GM19238 (cell line): ENCODE results near the gene ANKRD36B.
"Not testable (repeated sequence)": the region's sequence is repeated elsewhere in the genome, so short reads cannot be mapped to it uniquely, and the experiment has no call there.

Experiments used
- DNase-seq: peaks from one replicate; pipeline ENCODE4 v3.0.0; 2011; ENCODE audit warnings: low spot score; ENCODE audit not compliant: insufficient read length

Gene ANKRD36B

DNA sequence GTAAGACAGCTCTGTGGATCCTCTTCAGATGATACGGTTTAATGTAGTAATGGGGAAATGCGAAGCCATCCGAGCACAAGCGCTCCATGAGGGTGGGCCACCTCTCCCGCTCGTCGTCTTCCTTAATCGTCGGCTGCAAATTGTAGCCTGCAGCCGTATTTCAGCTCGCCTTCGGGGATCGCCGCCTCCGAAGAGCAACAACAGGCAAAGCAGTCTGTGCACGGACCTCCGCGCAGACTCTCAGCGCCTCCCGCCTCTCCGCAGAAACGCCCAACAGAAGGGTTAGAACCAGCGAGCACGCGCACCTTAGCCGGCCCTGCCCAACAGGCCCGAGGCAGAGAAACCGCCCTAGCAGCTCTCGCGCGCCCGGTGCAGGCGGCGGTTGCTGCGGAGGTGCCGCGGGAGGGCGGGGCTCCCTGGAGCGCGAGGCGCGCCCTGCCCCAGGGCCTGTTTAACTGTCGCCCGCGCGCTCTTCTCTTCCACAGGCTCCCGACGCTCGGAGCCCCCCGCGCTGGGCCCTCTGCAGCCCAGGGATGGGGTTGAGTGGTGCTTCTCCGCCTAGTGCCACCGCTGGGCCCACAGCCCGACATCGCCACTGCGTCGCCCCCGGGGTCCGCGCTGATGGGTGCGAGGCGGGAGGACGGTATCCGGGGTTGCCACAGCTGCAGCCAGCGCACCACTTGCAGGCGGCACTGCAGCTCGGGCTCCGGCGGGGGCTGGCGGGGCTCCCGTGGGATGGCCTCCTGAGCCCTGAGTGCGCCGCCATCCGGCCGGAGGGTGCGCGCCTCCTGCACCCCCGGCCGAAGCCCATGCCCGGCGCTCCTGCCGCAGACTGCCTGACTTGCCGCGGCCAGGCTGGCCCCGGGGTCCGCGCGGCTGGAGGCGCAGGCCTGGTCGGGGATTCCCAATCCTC, at the start of gene ANKRD36B:
Gene ANKRD36B, minus strand, starts transcription at position 280 of the 913 bp plus-strand sequence. Its CDS starts 192 bp downstream, at position 88.
- DNase-seq = not testable (repeated sequence)

DNA sequence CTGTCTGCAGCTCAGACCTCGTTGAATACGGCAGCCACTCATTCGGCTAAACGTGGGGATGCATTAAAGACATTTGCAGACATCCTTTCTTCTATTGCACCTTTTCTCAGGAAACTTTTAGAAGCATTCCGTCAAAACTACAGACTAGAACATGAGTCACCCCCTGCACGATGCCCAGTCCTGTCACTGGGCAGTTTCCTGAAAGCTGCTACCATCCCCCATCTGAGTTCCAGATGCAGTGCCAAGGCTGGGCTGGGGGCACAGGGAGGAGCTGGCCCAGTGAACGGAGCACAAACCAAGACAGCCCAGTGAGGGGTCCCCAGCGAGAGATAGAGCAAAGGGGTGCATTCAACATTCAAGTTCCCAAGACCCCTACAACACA, 36.4 kb upstream of the ANKRD36B start:
- DNase-seq = not testable (repeated sequence)

DNA sequence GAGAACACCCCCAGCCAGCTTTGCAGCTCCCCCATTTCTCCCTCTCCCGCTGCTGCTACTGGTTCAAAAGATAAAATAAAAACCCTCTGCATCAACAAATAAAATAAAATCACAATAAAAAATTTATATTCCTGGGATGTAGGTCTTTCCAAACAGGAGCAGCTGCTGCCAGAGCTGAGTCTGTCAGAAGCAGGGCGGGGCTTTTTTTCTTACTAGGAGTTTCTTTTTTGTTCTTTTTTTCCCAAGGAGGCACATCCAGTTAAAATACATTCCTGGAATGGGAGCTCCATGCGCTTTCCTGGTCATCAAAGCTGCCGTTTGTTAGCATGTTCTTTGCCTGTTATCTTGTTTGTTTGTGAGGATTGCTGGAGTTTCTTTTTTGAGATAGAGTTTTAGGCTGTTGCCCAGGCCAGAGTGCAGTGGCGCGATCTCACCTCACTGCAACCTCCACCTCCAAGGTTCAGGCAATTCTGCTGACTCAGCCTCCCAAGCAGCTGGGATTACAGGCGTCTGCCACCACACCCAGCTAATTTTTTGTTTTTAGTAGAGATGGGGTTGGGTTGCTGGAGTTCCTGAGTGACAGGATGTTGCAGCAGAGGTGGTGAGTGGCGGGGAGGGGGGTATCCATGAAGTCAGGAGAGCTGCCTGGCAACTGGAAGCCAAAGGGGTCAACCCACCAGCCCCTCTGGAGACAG, 35.8 kb upstream of the ANKRD36B start:
- not testable (repeated sequence) for DNase-seq

DNA sequence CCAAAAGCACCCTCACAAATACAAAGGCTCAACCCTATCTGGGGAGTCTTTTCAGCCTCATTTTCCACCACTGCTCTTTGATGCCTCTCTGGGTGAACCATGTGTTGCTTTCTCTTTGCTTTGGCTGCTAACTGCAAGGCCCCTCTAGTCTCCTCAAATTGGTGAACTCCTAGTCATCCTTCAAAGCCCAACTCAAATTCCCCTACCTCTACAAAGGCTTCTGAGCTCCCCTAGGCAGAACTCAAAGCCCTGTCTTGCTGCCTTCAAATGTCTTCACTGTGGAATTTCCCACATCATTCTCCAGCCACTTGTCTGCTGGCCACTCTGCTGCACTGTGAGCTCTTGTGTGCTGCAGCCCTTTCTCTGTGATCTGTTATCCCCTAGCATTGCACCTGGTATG, 33.3 kb upstream of the ANKRD36B start:
- not testable (repeated sequence) for DNase-seq

DNA sequence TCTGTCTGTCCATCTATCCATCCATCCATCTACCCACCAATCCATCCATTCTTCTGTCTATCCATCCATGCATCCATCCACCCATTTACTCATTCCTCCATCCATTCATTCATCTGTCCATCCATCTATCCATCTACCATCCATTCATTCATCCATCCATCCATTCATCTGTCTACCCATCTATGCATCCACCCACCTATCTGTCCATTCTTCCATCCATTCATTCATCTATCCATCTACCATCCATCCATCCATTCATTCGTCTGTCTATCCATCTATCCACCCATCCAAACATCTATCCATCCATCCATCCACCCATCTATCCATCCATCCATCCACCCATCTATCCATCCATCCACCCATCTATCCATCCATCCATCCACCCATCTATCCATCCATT, 30.8 kb upstream of the ANKRD36B start:
- not testable (repeated sequence) for DNase-seq

DNA sequence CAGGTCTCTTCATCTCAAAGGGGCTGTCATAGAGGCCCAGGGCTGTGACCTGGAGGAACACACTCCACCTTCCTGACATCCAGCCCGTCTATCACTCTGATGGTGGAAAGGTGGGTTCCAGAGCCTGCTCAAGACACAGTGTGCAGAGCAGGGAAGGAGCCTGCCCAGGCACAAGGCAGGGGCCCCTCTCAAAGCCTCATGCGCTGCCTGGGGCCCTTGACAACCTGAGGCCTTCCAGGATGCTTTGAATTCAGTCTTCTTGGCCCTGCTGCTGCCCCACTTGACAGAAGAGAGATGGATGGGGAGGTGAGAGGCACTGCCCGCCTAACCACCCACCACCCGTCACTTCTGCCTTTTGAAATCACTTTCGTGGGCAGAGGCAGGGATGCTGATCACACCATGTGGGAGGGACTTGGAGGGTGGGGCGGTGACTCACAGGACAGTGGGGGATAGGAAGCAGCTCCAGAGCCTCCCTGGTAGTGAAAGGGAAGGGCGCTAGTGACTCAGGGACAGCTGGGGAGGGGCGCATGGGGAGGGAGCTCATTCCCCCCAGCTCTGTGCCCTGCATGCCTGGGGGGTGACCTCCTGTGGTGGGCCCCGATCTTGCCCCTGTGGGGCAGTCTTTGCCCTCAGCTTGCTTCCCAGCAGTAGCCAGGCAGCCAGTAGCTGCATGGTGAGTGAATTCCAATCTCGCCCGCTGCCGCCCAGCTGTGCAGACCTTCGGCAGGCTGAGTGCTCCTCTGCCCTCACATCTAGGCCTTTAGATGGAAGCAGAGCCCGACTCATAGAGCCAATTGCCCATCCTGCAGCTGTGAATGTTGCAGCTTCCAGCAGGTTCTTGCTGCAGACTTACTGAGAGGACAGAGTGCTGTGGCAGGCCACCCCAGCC, 29.5 kb upstream of the ANKRD36B start:
- not testable (repeated sequence) for DNase-seq

DNA sequence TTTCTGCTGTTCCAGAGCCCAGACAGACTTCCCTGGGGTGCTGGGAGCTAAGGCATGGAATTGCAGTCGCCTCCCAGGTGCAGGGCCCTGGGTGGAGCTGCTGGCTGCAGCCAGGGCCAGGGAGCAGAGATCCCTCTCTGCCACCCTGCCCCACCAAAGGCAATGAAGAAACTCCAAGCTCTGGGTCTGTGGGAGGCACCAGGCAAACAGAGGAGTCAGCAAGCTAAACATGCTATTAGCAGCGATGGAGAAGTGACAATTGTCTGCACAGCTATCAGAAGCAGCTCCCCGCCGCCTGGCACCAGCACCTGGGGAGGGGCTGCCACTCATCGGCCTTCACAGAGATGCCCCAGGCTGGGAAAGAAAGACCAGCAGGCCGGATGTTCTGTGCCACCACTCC, 28.2 kb upstream of the ANKRD36B start:
- no peak for DNase-seq

DNA sequence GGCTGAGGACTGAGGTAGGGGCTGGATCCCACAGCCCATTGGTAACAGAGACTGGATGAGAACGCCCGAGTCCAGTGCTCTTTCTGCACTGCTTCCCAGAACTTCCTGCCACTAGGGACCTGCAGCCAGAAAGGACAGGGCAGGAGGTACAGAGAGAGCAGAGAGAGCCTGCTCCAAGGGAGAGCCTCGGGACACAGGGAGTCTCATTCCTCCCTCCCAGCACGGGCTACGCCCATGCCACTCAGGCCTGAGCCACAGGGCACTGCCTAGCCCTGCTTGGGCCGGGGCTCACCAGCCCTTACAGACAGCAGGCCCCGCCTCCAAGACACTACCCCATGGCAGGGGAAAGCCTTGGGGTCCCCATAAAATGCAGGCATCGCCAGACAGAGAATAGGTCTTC, 26.1 kb upstream of the ANKRD36B start:
- not testable (repeated sequence) for DNase-seq

DNA sequence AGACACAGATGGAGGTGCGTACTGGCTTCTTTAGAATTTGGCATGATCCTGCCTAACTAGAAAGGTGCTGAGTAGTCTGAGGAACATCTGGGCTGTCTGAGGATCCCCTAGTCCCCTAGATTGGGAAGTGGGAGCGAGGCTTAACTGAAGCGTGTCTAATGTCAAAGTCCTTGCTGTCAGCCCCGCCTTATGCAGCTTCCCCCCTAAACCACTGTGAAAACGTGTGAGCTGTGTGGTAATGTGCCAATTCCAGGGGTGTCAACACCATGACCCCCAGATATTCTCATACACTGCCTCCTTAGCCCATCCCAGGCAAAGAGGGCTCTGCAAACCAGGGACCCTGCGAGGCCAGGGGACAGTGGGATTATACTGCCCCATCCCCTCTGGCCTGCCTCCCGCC, 22.2 kb upstream of the ANKRD36B start:
- not testable (repeated sequence) for DNase-seq

DNA sequence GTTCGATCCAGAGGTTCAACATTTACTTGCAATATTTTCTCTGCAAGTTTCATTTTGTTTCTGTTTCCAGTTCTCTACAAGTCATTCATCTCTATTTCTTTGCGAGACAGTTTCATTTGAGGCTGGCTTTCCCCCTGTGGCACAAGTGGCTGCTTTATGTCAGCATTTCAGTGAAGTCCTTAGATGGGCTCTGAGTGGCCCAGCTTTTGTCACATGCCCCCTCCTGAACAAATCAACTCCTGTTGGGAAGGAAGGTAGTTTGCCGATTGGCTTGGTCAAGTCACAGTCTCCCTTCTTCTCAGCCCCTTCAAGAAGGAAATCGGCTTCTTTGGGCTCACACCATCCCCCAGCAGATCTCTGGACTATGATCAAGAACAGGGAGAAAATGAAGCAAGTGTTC, 19.1 kb upstream of the ANKRD36B start:
- DNase-seq = not testable (repeated sequence)

DNA sequence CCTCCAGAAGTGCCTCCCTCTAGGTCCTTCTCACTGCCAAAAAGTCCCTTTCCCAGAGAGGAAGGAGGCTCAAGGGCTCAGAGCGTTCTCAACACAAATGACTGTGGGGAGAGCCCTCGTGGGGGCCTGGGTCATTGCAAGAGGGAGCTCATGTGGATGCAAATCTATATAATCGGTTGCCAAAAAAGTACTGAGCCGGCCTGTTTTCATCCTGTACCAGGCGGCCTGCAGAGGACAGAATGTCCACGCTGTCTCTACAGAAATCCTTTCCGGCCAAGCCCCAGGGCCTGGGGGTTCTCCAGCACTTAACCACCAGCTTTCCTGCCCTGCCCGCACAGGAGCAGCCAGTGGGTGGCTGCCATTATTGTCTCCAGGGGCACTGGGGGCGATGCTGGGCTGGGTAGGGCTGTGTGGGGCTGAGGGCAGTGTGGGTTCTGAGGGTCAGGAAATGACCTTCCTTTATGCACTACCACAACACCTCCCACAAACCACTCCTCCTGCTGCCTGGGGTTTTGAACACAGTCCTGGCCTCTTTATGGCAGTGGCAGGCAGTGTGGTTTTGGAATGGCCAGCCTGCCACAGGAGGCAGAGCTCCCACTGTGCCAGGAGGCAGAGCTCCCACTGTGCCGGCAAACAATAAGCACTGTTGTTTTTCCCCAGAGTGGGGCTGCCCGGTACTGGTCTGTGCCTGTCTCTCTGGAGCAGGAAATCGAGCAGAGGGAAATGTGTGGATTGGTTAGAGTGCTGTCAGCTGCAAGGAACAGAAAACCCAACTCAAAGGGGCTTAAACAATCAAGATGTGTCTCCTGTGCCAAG, 16.1 kb upstream of the ANKRD36B start:
- DNase-seq = not testable (repeated sequence)

DNA sequence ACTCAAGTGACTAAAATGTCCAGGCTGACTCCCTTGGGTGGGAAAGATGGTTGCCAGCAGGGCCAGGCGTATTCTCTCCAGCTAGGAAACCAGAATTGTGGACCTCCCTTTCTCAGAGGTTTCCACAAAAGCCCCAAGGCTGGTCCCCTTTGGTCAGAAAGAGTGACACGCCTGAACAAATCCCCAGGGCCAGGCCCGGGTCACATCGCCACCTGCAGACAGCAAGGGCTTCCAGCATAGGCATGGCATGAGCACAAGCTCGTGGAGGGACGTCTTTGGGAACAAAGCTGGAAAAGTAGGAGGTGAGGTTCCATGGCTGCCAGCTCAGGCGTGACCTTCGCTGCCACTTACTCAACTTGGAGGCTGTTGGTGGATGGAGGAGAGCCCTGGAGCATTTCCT, 15.4 kb upstream of the ANKRD36B start:
- not testable (repeated sequence) for DNase-seq

DNA sequence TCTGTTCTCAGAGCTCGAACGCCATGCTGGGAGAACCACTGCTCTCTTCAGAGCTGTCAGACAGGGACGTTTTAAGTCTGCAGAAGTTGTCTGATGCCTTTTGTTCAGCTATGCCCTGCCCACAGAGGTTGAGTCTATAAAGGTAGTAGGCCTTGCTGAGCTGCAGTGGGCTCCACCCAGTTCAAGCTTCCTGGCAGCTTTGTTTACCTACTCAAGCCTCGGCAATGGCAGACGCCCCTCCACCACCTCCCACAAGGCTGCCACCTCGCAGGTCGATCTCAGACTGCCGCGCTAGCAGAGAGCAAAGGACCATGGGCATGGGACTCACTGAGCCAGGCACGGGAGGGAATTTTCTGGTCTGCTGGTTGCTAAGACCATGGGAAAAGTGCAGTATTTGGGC, 11.9 kb upstream of the ANKRD36B start:
- DNase-seq = not testable (repeated sequence)

DNA sequence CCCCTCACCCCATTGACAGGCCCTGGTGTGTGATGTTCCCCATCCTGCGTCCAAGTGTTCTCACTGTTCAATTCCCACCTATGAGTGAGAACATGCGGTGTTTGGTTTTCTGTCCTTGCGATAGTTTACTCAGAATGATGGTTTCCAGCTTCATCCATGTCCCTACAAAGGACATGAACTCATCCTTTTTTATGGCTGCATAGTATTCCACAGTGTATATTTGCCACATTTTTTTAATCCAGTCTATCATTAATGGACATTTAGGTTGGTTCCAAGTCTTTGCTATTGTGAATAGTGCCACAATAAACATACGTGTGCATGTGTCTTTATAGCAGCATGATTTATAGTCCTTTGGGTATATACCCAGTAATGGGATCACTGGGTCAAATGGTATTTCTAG, 6.5 kb upstream of the ANKRD36B start:
- not testable (repeated sequence) for DNase-seq

DNA sequence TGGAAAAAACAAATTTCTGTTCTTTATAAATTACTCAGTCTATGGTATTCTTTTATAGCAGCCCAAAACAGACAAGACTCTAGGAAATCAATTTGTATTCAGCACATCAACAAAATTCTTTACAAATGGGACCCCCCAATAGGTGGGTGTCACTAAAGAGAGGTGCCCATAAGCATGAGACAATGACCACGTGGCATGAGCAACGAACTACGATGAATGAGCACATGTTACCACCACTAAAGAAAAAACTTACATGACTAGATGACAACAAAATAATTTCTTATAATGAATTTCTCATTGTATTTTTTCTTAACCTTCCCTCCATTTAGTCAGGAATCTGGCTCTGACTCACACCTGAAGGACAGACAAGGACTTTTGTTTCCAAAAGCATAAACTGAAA, 3.8 kb upstream of the ANKRD36B start:
- DNase-seq = not testable (repeated sequence)

DNA sequence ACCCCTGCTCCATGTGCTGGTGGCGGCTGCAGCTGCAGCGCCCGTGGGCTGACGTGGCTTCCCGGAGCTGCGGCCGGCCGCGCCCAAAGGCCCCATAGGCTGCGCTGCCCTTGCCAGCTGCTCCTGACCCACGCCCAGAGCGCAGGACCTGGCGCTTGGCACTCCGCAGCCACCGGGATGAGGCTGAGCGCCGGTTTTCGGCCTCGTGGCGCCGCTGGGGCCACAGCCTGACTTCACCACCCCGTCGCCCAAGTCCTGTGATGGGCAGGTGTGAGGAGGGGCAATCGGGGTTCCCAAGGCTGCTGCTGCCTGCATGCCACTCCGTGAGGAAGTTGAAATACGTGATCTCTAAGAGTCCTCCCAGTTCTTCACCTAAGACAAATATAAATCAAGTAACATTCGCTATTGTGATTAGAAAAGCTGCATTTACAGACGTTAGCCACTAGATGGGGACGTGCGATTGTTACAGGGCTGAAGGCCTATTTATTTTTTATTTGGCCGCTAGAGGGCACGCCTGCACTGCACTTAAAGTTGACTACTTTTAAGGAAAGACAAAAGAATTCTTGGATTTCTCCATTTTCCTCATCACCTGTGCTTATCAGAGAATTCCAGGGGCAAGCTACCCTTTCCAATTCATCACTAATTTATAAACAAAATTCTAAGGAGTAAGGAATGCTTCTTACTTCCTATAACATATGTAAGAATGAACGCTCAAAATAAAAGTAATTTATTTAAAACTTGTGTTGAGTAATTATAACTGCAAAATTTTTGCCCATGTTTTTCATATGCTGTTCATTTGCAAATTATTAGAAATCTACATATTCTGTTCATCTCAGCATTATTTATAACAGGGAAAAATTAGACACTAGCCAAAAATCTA, 1.1 kb upstream of the ANKRD36B start:
- DNase-seq = not testable (repeated sequence)

DNA sequence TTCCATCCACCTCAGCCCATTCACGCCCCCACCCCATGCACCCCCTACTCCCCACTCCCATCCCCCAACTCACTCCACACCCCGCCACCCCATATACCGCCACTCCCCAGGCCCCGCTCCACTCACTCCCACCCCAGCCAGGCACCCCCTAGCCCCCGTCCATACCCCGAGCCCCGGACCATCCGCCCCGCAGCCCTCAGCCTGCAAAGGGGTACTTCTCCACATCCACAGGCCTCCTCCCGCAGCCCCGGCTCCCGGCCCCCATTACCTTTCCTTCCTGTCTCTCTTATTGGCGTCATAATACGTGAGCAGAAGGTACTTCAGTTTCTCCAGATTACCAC, 450 bp downstream of the ANKRD36B start:
- DNase-seq = not testable (repeated sequence)

DNA sequence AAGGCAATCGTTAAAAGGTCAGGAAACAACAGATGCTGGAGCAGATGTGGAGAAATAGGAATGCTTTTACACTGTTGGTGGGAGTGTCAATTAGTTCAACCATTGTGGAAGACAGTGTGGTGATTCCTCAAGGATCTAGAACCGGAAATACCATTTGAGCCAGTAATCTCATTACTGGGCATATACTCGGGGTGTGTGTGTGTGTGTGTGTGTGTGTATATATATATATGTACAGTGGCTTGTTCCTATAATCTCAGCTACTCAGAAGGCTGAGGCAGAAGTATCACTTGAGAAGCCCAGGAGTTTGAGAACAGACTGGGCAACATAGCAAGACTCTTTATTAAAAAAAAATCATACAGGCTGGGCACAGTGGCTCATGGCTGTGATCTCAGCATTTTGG, 24.0 kb downstream of the ANKRD36B start:
- DNase-seq = not testable (repeated sequence)

DNA sequence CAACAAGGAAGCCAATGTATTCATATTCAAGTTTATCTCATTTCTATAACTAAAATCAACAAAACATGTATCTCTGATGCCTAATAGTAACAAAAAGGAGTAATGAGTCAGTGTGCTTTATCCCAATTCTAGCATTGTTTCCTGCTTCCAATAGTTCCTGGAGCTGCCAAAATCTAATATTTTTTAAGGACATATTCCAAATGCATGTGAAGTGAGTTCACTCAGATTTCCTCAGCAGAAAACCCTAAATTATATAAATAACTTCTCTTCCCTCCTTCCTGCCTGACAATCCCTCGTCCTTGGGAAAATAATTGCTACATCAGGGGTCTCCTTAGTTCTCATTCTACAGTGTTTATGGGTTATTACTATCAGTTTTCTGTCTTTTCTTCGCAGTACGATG, 37.3 kb downstream of the ANKRD36B start:
- DNase-seq = not testable (repeated sequence)

DNA sequence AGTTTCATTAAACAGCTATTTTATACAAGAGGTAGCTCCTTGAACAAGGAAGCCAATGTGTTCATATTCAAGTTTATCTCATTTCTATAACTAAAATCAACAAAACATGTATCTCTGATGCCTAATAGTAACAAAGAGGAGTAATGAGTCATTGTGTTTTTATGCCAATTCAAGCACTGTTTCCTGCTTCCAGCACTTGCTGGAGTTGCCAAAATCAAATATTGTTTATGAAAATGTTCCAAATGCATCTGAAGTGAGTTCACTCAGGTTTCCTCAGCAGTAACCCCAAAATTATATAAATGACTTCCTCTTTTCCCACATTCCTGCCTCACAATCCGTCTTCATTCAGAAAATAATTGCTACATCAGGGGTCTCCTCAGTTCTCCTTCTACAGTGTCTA, 39.2 kb downstream of the ANKRD36B start:
- DNase-seq = not testable (repeated sequence)
